ENCODE measurements around the gene NUP153.

DNA sequence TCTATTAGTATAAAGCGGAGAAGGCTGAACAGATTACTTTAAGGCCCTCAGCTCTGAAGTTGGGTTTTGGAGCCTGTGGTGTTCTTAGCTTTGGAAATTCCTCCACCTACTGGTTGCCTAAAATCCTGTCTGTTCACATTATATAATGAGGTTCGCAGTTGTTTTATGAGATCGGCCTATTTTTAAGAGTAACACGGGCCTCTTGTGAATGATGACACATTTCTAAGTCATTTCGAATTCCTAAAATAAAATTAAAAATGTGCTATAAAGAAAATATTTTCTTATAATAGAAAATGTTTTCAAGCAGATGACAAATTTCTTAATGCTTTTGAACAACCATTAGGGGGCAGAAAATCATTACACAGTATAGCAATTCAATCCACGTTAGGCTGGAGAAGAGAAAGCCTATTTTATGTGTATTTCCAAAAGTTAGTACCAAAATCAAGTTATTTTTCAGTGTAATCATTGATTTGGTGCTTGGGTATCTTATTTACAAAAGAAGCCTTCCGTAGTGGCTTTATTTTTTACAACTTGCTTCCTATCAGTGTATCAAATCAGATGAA lies 122.4 kb downstream of the NUP153 start:
- no peak for TF ChIP-seq EP300 (IDR thresholded peaks at IDR 0.05)
- no peak for TF ChIP-seq POLR2A (IDR thresholded peaks at IDR 0.05)
